ENCODE measurements around the gene ZNF121. TPM values are rescaled to one million over a fixed set of nuclear protein-coding genes. Genes with fewer than 3 reads are reported as not detected.
A peak's percentile ranks its signal among the peaks of the same experiment; 100 is the strongest.
"Not testable (repeated sequence)": the region's sequence is repeated elsewhere in the genome, so short reads cannot be mapped to it uniquely, and the experiment has no call there.

ZNF121 gene
- total RNA-seq, 2 donors from 2014 or later = 62.7 to 68.8 TPM

GRCh38 chr19:9565900-9566705 lies 18.2 kb downstream of the ZNF121 start:
- H3K4me3 Mint-ChIP-seq = no peak overlapping the region
- H3K27me3 Mint-ChIP-seq = no peaks in the 10 kb centered on the region
- peaks cover 27% of the 10 kb centered on the region for H3K9me3 Mint-ChIP-seq
- no peak overlapping the region for H3K27ac Mint-ChIP-seq
- ATAC-seq (replicated peaks) = no peak
- H3K4me1 Mint-ChIP-seq = no peaks in the 10 kb centered on the region
- peaks cover 100% of the 10 kb centered on the region for H3K36me3 Mint-ChIP-seq (ENCODE audit: low read depth)

GRCh38 chr19:9552536-9553274 lies 31.6 kb downstream of the ZNF121 start:
- Mint-ChIP-seq H3K4me1 (no peaks in the 10 kb centered on the region), H3K27me3 (no peaks in the 10 kb centered on the region), H3K36me3 (ENCODE audit: low read depth) (no peaks in the 10 kb centered on the region), H3K27ac (no peak overlapping the region), H3K9me3 (peaks cover 16% of the 10 kb centered on the region), H3K4me3 (no peak overlapping the region)
- no peak for ATAC-seq (replicated peaks)

- Mint-ChIP-seq H3K36me3 (ENCODE audit: low read depth) (no peaks in the 10 kb centered on the region), H3K27me3 (no peaks in the 10 kb centered on the region), H3K4me3 (no peak overlapping the region), H3K9me3 (peaks cover 17% of the 10 kb centered on the region), H3K4me1 (no peaks in the 10 kb centered on the region), H3K27ac (no peak overlapping the region)
- ATAC-seq (replicated peaks) = no peak
Measured at GRCh38 chr19:9547870-9548269, 36.4 kb downstream of the ZNF121 start.

DNA sequence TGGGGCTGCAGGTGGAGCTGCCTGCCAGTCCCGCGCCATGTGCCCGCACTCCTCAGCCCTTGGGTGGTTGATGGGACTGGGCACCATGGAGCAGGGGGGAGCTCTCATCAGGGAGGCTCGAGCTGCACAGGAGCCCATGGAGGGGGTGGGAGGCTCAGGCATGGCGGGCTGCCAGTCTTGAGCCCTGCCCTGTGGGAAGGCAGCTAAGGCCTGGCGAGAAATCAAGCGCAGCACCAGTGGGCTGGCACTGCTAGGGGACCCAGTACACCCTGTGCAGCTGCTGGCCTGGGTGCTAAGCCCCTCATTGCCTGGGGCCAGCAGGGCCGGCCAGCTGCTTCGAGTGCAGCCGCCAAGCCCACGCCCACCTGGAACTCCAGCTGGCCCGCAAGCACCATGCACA lies 43.0 kb downstream of the ZNF121 start:
- not testable (repeated sequence) for H3K27me3 Mint-ChIP-seq; ATAC-seq (replicated peaks); H3K4me1 Mint-ChIP-seq; H3K27ac Mint-ChIP-seq; H3K4me3 Mint-ChIP-seq
- peaks cover 13% of the 10 kb centered on the region for H3K9me3 Mint-ChIP-seq
- peaks cover 11% of the 10 kb centered on the region for H3K36me3 Mint-ChIP-seq (ENCODE audit: low read depth)

DNA sequence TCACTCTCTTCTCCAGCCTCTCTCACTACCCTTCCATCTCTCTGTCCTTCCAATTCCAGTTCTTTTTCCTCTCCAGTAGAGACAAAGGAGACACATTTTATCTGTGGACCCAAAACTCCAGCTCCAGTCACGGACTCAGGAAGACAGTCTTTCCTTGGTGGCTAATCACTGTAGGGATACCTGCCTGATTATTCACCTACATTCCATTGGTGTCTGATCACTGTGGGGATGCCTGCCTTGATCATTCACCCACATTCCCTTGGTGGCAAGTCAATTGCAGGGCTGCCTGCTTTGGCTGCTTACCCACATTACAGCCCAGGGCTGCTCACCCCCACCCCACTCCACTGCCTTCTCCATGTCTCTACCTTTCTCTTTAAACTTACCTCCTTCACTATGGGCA lies 44.4 kb downstream of the ZNF121 start:
- H3K36me3 Mint-ChIP-seq (ENCODE audit: low read depth) = peaks cover 24% of the 10 kb centered on the region
- peaks cover 13% of the 10 kb centered on the region for H3K9me3 Mint-ChIP-seq
- not testable (repeated sequence) for H3K4me1 Mint-ChIP-seq; ATAC-seq (replicated peaks); H3K27me3 Mint-ChIP-seq
- H3K4me3 Mint-ChIP-seq = peak overlapping the region; percentile 83
- H3K27ac Mint-ChIP-seq = peak overlapping the region; percentile 89

GRCh38 chr19:9539201-9539600 lies 45.1 kb downstream of the ZNF121 start:
- H3K4me1 Mint-ChIP-seq; ATAC-seq (replicated peaks); H3K27me3 Mint-ChIP-seq: not testable (repeated sequence)
- Mint-ChIP-seq H3K4me3 (peak overlapping the region; percentile 83), H3K36me3 (ENCODE audit: low read depth) (peaks cover 31% of the 10 kb centered on the region), H3K27ac (peak overlapping the region; percentile 89), H3K9me3 (peaks cover 13% of the 10 kb centered on the region)

DNA sequence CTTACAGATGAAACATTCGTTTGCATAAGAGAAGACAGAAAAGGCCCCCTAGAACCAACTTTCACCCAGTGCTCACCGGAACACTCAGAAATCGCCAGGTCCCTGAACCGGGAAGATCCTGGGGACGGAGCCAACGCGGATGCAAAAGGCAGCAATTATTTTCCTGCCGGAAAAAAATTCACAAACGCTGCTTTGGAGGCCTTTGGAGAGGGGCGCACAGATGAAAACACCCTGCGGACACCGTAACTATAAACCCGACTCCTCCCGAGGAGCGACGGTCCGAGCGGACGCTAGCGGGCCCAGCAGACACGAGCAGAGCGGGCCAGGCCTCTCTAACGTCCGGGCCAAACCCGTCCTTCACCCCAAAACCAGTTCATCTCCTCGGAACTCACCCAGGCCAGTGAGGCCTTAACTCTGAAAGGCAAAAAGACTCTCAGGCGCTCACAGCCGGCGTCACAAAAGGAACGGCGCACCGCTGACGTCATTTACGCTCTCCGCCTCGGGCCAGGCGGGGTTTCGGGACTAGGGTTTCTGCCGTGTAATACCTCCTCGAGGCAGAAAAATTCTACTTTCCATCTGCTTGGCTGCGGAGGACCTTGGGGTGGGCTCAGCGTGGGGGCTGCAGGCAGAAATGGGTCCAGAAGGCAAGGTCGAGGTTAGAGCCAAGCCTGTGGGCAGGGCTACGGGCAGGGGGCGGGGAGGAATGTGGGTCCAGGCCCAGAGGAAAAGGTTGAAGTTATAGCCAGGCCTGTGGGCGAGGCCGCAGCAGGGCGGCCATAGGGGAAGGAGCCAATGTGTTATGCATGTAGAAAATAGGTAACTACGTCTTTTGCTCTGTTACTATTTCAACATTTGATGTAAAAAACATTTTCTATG lies 45.9 kb downstream of the ZNF121 start, which contains the start of gene ZNF426:
Gene ZNF426 (minus strand): TSS at position 463 of the 876 bp plus-strand sequence. CDS start 2,413 bp downstream, outside the sequence.
- Mint-ChIP-seq H3K4me3 (peak within 1 kb of the TSS; percentile 83), H3K36me3 (ENCODE audit: low read depth) (peaks cover 39% of the 10 kb centered on the region), H3K27ac (peak within 1 kb of the TSS; percentile 89), H3K27me3 (no peaks in the 10 kb centered on the region), H3K4me1 (peaks cover 6% of the 10 kb centered on the region), H3K9me3 (peaks cover 17% of the 10 kb centered on the region)
- ATAC-seq (replicated peaks) = peak; percentile 97

- Mint-ChIP-seq H3K9me3 (peaks cover 32% of the 10 kb centered on the region), H3K27ac (no peak overlapping the region), H3K36me3 (ENCODE audit: low read depth) (peaks cover 64% of the 10 kb centered on the region), H3K4me1 (peaks cover 6% of the 10 kb centered on the region), H3K4me3 (no peak overlapping the region), H3K27me3 (no peaks in the 10 kb centered on the region)
- ATAC-seq (replicated peaks) = no peak
Measured at GRCh38 chr19:9535934-9536333, 48.4 kb downstream of the ZNF121 start.

- no peaks in the 10 kb centered on the region for H3K27me3 Mint-ChIP-seq
- peaks cover 34% of the 10 kb centered on the region for H3K9me3 Mint-ChIP-seq
- H3K4me3 Mint-ChIP-seq = no peak overlapping the region
- no peak overlapping the region for H3K27ac Mint-ChIP-seq
- peak; percentile 99 for ATAC-seq (replicated peaks)
- no peaks in the 10 kb centered on the region for H3K4me1 Mint-ChIP-seq
- H3K36me3 Mint-ChIP-seq (ENCODE audit: low read depth) = peaks cover 89% of the 10 kb centered on the region
Measured at GRCh38 chr19:9531933-9532332, 52.4 kb downstream of the ZNF121 start.

DNA sequence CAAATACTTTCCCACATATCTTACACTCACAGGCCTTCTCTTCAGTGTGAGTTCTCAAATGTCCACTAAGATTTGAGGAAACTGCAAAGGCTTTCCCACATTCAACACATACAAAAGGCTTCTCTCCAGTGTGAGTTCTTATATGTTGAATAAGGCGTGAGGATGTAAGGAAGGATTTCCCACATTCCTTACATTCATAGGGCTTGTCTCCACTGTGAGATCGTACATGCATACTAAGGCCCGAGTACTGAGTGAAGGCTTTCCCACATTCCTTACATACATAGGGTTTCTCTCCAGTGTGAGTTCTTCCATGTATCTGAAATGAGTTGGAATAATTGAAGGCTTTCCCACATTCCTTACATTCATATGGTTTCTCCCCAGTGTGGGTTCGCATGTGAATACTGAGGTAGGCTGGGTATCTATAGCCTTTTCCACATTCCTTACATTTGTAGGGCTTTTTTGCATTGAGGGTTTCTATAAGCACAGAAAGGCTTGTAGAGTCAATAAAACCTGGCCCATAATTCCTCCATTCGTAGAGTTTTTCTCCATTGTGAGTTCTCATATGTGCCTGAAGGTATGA lies 55.5 kb downstream of the ZNF121 start:
- H3K4me3 Mint-ChIP-seq = no peak overlapping the region
- H3K27me3 Mint-ChIP-seq = no peaks in the 10 kb centered on the region
- H3K27ac Mint-ChIP-seq = no peak overlapping the region
- H3K36me3 Mint-ChIP-seq (ENCODE audit: low read depth) = peaks cover 68% of the 10 kb centered on the region
- H3K4me1 Mint-ChIP-seq = no peaks in the 10 kb centered on the region
- ATAC-seq (replicated peaks) = no peak
- peaks cover 45% of the 10 kb centered on the region for H3K9me3 Mint-ChIP-seq

DNA sequence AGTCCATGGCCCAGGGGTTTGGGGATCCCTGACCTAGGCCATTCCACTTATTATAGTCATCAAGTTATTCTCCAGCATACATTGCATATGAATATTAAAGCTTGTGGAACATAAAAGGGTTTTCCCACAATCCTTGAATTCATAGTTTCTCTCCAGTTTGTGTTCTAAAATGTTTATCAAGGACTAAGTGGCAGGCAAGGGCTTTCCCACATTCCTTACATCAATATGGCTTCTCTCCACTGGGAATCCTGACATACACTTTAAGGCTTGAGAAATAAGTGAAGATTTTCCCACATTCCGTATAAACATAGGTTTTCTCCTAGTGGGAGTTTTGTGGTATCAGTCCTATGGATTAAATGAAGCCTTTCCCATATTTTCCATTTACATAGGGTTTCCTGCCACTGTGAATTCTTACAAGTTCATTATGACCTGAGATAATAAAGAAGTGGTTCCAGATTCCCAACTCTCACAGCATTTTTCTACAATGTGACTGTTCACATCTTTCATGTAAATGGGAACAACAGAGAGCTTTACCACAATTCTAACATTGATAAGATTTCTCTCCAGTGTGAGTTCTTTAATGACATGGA lies 60.3 kb downstream of the ZNF121 start:
- peaks cover 19% of the 10 kb centered on the region for H3K36me3 Mint-ChIP-seq (ENCODE audit: low read depth)
- no peak for ATAC-seq (replicated peaks)
- no peak overlapping the region for H3K4me3 Mint-ChIP-seq

More for the DNA sequence above, 60.3 kb downstream of the ZNF121 start:
- Mint-ChIP-seq H3K27ac (no peak overlapping the region), H3K27me3 (no peaks in the 10 kb centered on the region), H3K4me1 (no peaks in the 10 kb centered on the region), H3K9me3 (peaks cover 38% of the 10 kb centered on the region)
